IMR-90 (cell line): ENCODE measurements around the gene DGKD. TPM values are rescaled to one million over a fixed set of nuclear protein-coding genes. Genes with fewer than 3 reads are reported as not detected.

Source experiments
- ATAC-seq: fragments of 200-7000 bp; cut with Tn5 transposase; 2 replicates; pipeline ENCODE4 v1.9.1; 2020; ENCODE audit warnings: low read depth, mild to moderate bottlenecking, moderate library complexity
- BruUV-seq: library from RNA; stranded (reverse); fragments of 400-500 nt; replicated peaks from 2 replicates; lab custom pipeline; 2021; lab: Mats Ljungman, UMichigan
- CTCF ChIA-PET: fragments of 300-600 bp; formaldehyde crosslinking; extraction: SDS; loops from one replicate; lab custom pipeline; 2021; ENCODE audit warnings: antibody characterized with exemption; lab: Yijun Ruan, JAX
- POLR2A ChIA-PET: fragments of 300-600 bp; sonication (Branson Sonifier 250); formaldehyde crosslinking; loops from one replicate; lab custom pipeline; 2022; ENCODE audit warnings: antibody characterized with exemption; ENCODE audit not compliant: unreplicated experiment; lab: Charles Lee
- DNase-seq: peaks from one replicate; pipeline ENCODE4 v3.0.0; 2013
- H2AFZ ChIP-seq: replicated peaks from 2 replicates; pipeline ENCODE3; 2013; ENCODE audit warnings: low read length, mild to moderate bottlenecking; ENCODE audit not compliant: poor library complexity
- H2AK5ac ChIP-seq: 2 replicates; pipeline ENCODE4 v1.6.1; 2013; ENCODE audit warnings: low read depth, low read length, inconsistent platforms
- H2AK9ac ChIP-seq: replicated peaks from 2 replicates; pipeline ENCODE3; 2013; ENCODE audit warnings: mild to moderate bottlenecking, low read depth, low read length, moderate library complexity; ENCODE audit not compliant: poor library complexity
- H2BK120ac ChIP-seq: 2 replicates; pipeline ENCODE4 v1.6.1; 2013; ENCODE audit warnings: low read depth, low read length, inconsistent platforms
- H2BK15ac ChIP-seq: 3 replicates; pipeline ENCODE4 v1.6.1; 2013; ENCODE audit warnings: low read depth, low read length, inconsistent platforms
- H2BK20ac ChIP-seq: 2 replicates; pipeline ENCODE4 v1.6.1; 2013; ENCODE audit warnings: low read depth, mild to moderate bottlenecking, inconsistent platforms, low read length, moderate library complexity
- H2BK5ac ChIP-seq: 2 replicates; pipeline ENCODE4 v1.6.1; 2013; ENCODE audit warnings: mild to moderate bottlenecking, low read depth, low read length, inconsistent platforms; ENCODE audit not compliant: poor library complexity, severe bottlenecking
- H3K14ac ChIP-seq: replicated peaks from 2 replicates; pipeline ENCODE4 v1.6.1; 2013; ENCODE audit warnings: low read depth, low read length, inconsistent platforms
- H3K18ac ChIP-seq: 2 replicates; pipeline ENCODE4 v1.6.1; 2013; ENCODE audit warnings: low read depth, low read length, control low read depth
- H3K23ac ChIP-seq: 2 replicates; pipeline ENCODE4 v1.6.1; 2013; ENCODE audit warnings: low read depth, low read length, inconsistent platforms
- H3K27ac ChIP-seq: 2 replicates; pipeline ENCODE4 v1.5.1; 2013; ENCODE audit warnings: mild to moderate bottlenecking, control low read depth, low read length; ENCODE audit not compliant: insufficient read depth
- H3K27me3 ChIP-seq: 2 replicates; pipeline ENCODE4 v1.6.1; 2013; ENCODE audit warnings: low read length; ENCODE audit not compliant: control insufficient read depth, insufficient read depth
- H3K36me3 ChIP-seq: 2 replicates; pipeline ENCODE4 v1.6.1; 2013; ENCODE audit warnings: low read length, mixed read lengths; ENCODE audit not compliant: control insufficient read depth, insufficient read depth
- H3K4ac ChIP-seq: 2 replicates; pipeline ENCODE4 v1.6.1; 2013; ENCODE audit warnings: low read depth, low read length, inconsistent platforms
- H3K4me1 ChIP-seq: 2 replicates; pipeline ENCODE4 v1.6.1; 2013; ENCODE audit warnings: low read length, mixed read lengths; ENCODE audit not compliant: control insufficient read depth, insufficient read depth
- H3K4me2 ChIP-seq: 2 replicates; pipeline ENCODE4 v1.6.1; 2013; ENCODE audit warnings: low read depth, mild to moderate bottlenecking, control low read depth, low read length, moderate library complexity
- H3K4me3 ChIP-seq: 2 replicates; pipeline ENCODE4 v1.5.1; 2013; ENCODE audit warnings: low read depth, mild to moderate bottlenecking, control low read depth, low read length, moderate library complexity; ENCODE audit not compliant: insufficient read depth
- H3K56ac ChIP-seq: 2 replicates; pipeline ENCODE4 v1.6.1; 2013; ENCODE audit warnings: low read length, inconsistent platforms; ENCODE audit not compliant: insufficient read depth; ENCODE audit errors: extremely low read depth
- H3K79me1 ChIP-seq, 2 experiments: 2 replicates each; pipeline ENCODE4 v1.6.1; 2013; ENCODE audit warnings: low read length in 2 of 2, inconsistent platforms in 1 of 2, low read depth in 1 of 2
- H3K9ac ChIP-seq: 2 replicates; pipeline ENCODE4 v1.6.1; 2013; ENCODE audit warnings: low read depth, low read length, control low read depth
- H3K9me1 ChIP-seq: 2 replicates; pipeline ENCODE4 v1.6.1; 2013; ENCODE audit warnings: low read length, inconsistent platforms; ENCODE audit not compliant: insufficient read depth
- H3K9me3 ChIP-seq: 2 replicates; pipeline ENCODE4 v1.6.1; 2013; ENCODE audit warnings: low read length; ENCODE audit not compliant: control insufficient read depth, insufficient read depth
- H4K20me1 ChIP-seq: 2 replicates; pipeline ENCODE4 v1.6.1; 2013; ENCODE audit warnings: low read length, inconsistent platforms; ENCODE audit not compliant: insufficient read depth
- H4K5ac ChIP-seq: 2 replicates; pipeline ENCODE4 v1.6.1; 2013; ENCODE audit warnings: mild to moderate bottlenecking, low read depth, low read length, control low read depth
- H4K8ac ChIP-seq, 2 experiments: 2 replicates each; pipeline ENCODE4 v1.6.1; 2013; ENCODE audit warnings: low read depth in 2 of 2, low read length in 2 of 2, control low read depth in 1 of 2, inconsistent platforms in 1 of 2
- H4K91ac ChIP-seq: 2 replicates; pipeline ENCODE4 v1.6.1; 2013; ENCODE audit warnings: low read depth, low read length, inconsistent platforms; ENCODE audit not compliant: insufficient read depth
- BHLHE40 ChIP-seq: fragments of 150-350 bp; IDR thresholded peaks from 2 replicates; pipeline ENCODE4 v1.6.1; 2016; ENCODE audit warnings: mild to moderate bottlenecking, low read depth, low read length
- CEBPB ChIP-seq: IDR thresholded peaks from 2 replicates; pipeline ENCODE4 v1.6.1; 2012; ENCODE audit warnings: low read depth, low read length, improper control_type of control experiment
- CHD1 ChIP-seq: IDR thresholded peaks from 2 replicates; pipeline ENCODE4 v1.6.1; 2012; ENCODE audit warnings: low read depth, low read length, improper control_type of control experiment
- FOS ChIP-seq: fragments of 150-350 bp; IDR thresholded peaks from 2 replicates; pipeline ENCODE4 v1.6.1; 2016; ENCODE audit warnings: low read depth, low read length
- MAFK ChIP-seq: IDR thresholded peaks from 2 replicates; pipeline ENCODE4 v1.6.1; 2012; ENCODE audit warnings: low read depth, low read length, improper control_type of control experiment
- MAZ ChIP-seq: IDR thresholded peaks from 2 replicates; pipeline ENCODE4 v1.6.1; 2012; ENCODE audit warnings: low read depth, mild to moderate bottlenecking, low read length, improper control_type of control experiment, moderate library complexity, borderline replicate concordance
- MXI1 ChIP-seq: IDR thresholded peaks from 2 replicates; pipeline ENCODE4 v1.6.1; 2012; ENCODE audit warnings: low read depth, mild to moderate bottlenecking, low read length, moderate library complexity, borderline replicate concordance
- NFE2L2 ChIP-seq: fragments of 150-350 bp; IDR thresholded peaks from 2 replicates; pipeline ENCODE4 v1.6.1; 2016; ENCODE audit warnings: low read depth, mild to moderate bottlenecking, low read length
- POLR2A ChIP-seq: IDR thresholded peaks from 2 replicates; pipeline ENCODE4 v1.6.1; 2012; ENCODE audit warnings: mild to moderate bottlenecking, low read depth, low read length
- RAD21 ChIP-seq: IDR thresholded peaks from 2 replicates; pipeline ENCODE4 v1.6.1; 2012; ENCODE audit warnings: low read length, improper control_type of control experiment
- RCOR1 ChIP-seq: IDR thresholded peaks from 2 replicates; pipeline ENCODE4 v1.6.1; 2012; ENCODE audit warnings: mild to moderate bottlenecking, low read length, improper control_type of control experiment; ENCODE audit not compliant: insufficient replicate concordance
- RFX5 ChIP-seq: IDR thresholded peaks from 2 replicates; pipeline ENCODE4 v1.8.0; 2012; ENCODE audit warnings: low read depth, mild to moderate bottlenecking, low read length, moderate library complexity
- WGBS, 2 experiments: methylation state at CpG; one replicate each; pipeline versions ENCODE4 v1.1.5 to v1.1.7; 2013; ENCODE audit warnings: missing lambda C conversion rate in 2 of 2; ENCODE audit not compliant: insufficient read length in 1 of 2; ENCODE audit errors: extremely low coverage in 2 of 2; 5-methylcytosine and 5-hydroxymethylcytosine counted together
- dilution Hi-C: fragments of 300-500 bp; cut with HindIII; formaldehyde crosslinking; loops from one replicate; pipeline ENCODE4 v1.14.3; 2018; ENCODE audit warnings: low sequenced_read_pairs; ENCODE audit not compliant: unreplicated experiment
- in situ Hi-C: fragments of 300-500 bp; cut with MboI; formaldehyde crosslinking; loops from 3 replicates; pipeline ENCODE4 v1.14.3; 2019; ENCODE audit warnings: low sequenced_read_pairs, inconsistent platforms, mixed read lengths
- intact Hi-C: fragments of 100-400 bp; cut with micrococcal nuclease; formaldehyde crosslinking; loops from 2 replicates; pipeline ENCODE4 v1.10.0; 2022
- polyA plus RNA-seq, 3 experiments: library from polyadenylated mRNA; depleted of rRNA; stranded (reverse); fragments of >200 nt; gene quantifications; 2 replicates each; pipeline ENCODE4 v1.2.3, GENCODE V29; 2012; ENCODE audit warnings: low replicate concordance in 1 of 3
- total RNA-seq: library from RNA; depleted of rRNA; stranded (reverse); fragments of >200 nt; gene quantifications from 2 replicates; pipeline ENCODE4 v1.2.3, GENCODE V29; 2012
- TF ChIP-seq, protein P1 (sequence below): fragments of 150-350 bp; IDR thresholded peaks from 2 replicates; pipeline ENCODE4 v1.6.1; 2016; ENCODE audit warnings: low read depth, mild to moderate bottlenecking, low read length, moderate library complexity, borderline replicate concordance
- TF ChIP-seq, protein P2 (sequence below): conservative IDR thresholded peaks from 2 replicates; pipeline ENCODE4 v1.5.1; 2012; ENCODE audit warnings: mild to moderate bottlenecking, low read depth, low read length, improper control_type of control experiment
- TF ChIP-seq, protein P3 (sequence below): fragments of 150-350 bp; IDR thresholded peaks from 2 replicates; pipeline ENCODE4 v1.6.1; 2017; ENCODE audit warnings: mild to moderate bottlenecking, antibody characterized with exemption, low read length, low read depth

DGKD gene
- total and polyA plus RNA-seq, 2 of the 4 experiments (the other 2 are of a cell fraction): 6.5 to 10.1 TPM

DNA sequence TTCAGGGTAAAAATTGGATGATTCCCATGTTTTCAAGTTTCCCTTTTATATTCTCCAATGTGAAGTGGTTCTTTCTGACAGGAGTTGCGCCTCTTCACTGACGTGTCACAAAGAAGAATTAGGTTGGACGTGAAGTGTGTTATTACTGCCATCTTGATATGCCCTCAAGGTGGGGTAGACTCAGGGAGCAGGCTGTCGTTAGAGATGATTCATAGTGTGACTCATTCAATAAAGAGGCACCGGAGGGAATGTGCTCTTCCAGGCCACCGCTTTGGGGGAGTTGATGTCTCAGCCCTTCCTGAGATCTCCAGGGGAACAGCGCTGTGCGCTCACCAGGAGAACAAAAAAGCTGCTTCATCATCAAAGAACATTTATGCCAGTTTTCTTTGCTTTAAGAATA, 3.6 kb upstream of the DGKD start:
- H4K5ac ChIP-seq: no peak overlapping the region
- H3K9ac ChIP-seq: no peak overlapping the region
- WGBS, 2 experiments: no CpG with 5 or more reads among the region's 8 CpGs
- ATAC-seq (peak; percentile 55), DNase-seq (peak; percentile 90)
- H3K18ac ChIP-seq: no peak overlapping the region
- H3K9me3 ChIP-seq: no peaks in the 10 kb centered on the region
- peaks cover 20% of the 10 kb centered on the region for H3K27me3 ChIP-seq
- TF ChIP-seq POLR2A (no peak), CHD1 (no peak), BHLHE40 (no peak), MXI1 (no peak), MAFK (peak; percentile 43; the same call in 1 of the 2 replicates), NFE2L2 (no peak), RAD21 (peak; percentile 28; the same call in 1 of the 2 replicates), RCOR1 (peak; percentile 72), FOS (peak; percentile 96), CEBPB (no peak), RFX5 (no peak), MAZ (0 out of 2 replicates have a peak, but pooled peaks have one; percentile 39)
- TF ChIP-seq, protein P1, sequence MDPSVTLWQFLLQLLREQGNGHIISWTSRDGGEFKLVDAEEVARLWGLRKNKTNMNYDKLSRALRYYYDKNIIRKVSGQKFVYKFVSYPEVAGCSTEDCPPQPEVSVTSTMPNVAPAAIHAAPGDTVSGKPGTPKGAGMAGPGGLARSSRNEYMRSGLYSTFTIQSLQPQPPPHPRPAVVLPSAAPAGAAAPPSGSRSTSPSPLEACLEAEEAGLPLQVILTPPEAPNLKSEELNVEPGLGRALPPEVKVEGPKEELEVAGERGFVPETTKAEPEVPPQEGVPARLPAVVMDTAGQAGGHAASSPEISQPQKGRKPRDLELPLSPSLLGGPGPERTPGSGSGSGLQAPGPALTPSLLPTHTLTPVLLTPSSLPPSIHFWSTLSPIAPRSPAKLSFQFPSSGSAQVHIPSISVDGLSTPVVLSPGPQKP: no peak
- TF ChIP-seq, protein P2, sequence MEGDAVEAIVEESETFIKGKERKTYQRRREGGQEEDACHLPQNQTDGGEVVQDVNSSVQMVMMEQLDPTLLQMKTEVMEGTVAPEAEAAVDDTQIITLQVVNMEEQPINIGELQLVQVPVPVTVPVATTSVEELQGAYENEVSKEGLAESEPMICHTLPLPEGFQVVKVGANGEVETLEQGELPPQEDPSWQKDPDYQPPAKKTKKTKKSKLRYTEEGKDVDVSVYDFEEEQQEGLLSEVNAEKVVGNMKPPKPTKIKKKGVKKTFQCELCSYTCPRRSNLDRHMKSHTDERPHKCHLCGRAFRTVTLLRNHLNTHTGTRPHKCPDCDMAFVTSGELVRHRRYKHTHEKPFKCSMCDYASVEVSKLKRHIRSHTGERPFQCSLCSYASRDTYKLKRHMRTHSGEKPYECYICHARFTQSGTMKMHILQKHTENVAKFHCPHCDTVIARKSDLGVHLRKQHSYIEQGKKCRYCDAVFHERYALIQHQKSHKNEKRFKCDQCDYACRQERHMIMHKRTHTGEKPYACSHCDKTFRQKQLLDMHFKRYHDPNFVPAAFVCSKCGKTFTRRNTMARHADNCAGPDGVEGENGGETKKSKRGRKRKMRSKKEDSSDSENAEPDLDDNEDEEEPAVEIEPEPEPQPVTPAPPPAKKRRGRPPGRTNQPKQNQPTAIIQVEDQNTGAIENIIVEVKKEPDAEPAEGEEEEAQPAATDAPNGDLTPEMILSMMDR: no peak
- TF ChIP-seq, protein P3, sequence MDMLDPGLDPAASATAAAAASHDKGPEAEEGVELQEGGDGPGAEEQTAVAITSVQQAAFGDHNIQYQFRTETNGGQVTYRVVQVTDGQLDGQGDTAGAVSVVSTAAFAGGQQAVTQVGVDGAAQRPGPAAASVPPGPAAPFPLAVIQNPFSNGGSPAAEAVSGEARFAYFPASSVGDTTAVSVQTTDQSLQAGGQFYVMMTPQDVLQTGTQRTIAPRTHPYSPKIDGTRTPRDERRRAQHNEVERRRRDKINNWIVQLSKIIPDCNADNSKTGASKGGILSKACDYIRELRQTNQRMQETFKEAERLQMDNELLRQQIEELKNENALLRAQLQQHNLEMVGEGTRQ: no peak
- dilution Hi-C loops: no loop called here
- H4K91ac ChIP-seq: peak overlapping the region; percentile 19; the same call in 1 of the 2 replicates
- ChIA-PET POLR2A (no interaction called here), CTCF (interaction anchor here (0.5 to 1.3 kb wide), 3 partner anchors 98 to 99 kb away, joined by 4 to 9 read pairs (median 6); partner anchors contain the start of gene ATG16L1)
- H3K4me1 ChIP-seq: peaks cover 8% of the 10 kb centered on the region
- no peak overlapping the region for H3K56ac ChIP-seq
- no peak overlapping the region for H4K8ac ChIP-seq
- H3K14ac ChIP-seq: no peak overlapping the region
- peak overlapping the region; percentile 53; the same call in 1 of the 2 replicates for H2BK20ac ChIP-seq
- H3K27ac ChIP-seq: no peak overlapping the region
- no TSS peak for BruUV-seq
- no peak overlapping the region for H2BK120ac ChIP-seq
- intact Hi-C loops: no loop called here
- H4K20me1 ChIP-seq: peaks cover 5% of the 10 kb centered on the region; the same call in 1 of the 2 replicates
- no peak overlapping the region for H2BK5ac ChIP-seq
- H3K23ac ChIP-seq: no peak overlapping the region
- no peaks in the 10 kb centered on the region for H3K36me3 ChIP-seq
- H3K4me3 ChIP-seq: no peak overlapping the region
- no peak overlapping the region for H2AK5ac ChIP-seq
- peaks cover 6% of the 10 kb centered on the region for H3K9me1 ChIP-seq
- peaks cover 5 to 9% of the 10 kb centered on the region in 2 experiments; a peak in 3 of 4 replicates for H3K79me1 ChIP-seq
- H2AK9ac ChIP-seq: no peak overlapping the region
- in situ Hi-C loops: loop anchor here (5.0 kb wide), 1 partner anchor 97 kb away; no protein-coding TSS in a partner anchor
- no peak overlapping the region for H3K4me2 ChIP-seq
- no peak overlapping the region for H3K4ac ChIP-seq
- no peak overlapping the region for H2BK15ac ChIP-seq
- H2AFZ ChIP-seq: no peak overlapping the region
